Activated CD4-positive, alpha-beta T cell treated with anti-CD3 and anti-CD28 coated beads for 36 hours (primary cell): ENCODE measurements around the gene DEF6. TPM values are rescaled to one million over a fixed set of nuclear protein-coding genes. Genes with fewer than 3 reads are reported as not detected.
"Not testable (repeated sequence)": the region's sequence is repeated elsewhere in the genome, so short reads cannot be mapped to it uniquely, and the experiment has no call there.

Experiments used
- ATAC-seq: fragments of 200-7000 bp; cut with Tn5 transposase; one replicate; pipeline ENCODE4 v1.10.0; 2021; ENCODE audit warnings: mild to moderate bottlenecking, moderate library complexity
- CTCF ChIA-PET: fragments of 350-600 bp; sonication (Branson Sonifier 250); formaldehyde crosslinking; loops from one replicate; lab custom pipeline; 2021; ENCODE audit warnings: antibody characterized with exemption; lab: Charles Lee
- POLR2A ChIA-PET: fragments of 350-600 bp; sonication (Branson Sonifier 250); formaldehyde crosslinking; loops from one replicate; lab custom pipeline; 2021; ENCODE audit warnings: antibody characterized with exemption, inconsistent platforms; lab: Charles Lee
- DNase-seq: peaks from one replicate; pipeline ENCODE4 v3.0.0-alpha.2; 2020
- H3K27ac Mint-ChIP-seq: one replicate; pipeline ENCODE4 v1.8.0; 2021; ENCODE audit warnings: mixed read lengths
- H3K27me3 Mint-ChIP-seq: one replicate; pipeline ENCODE4 v1.8.0; 2021; ENCODE audit warnings: mixed read lengths
- H3K36me3 Mint-ChIP-seq: one replicate; pipeline ENCODE4 v1.8.0; 2021; ENCODE audit warnings: low read depth, mixed read lengths
- H3K4me1 Mint-ChIP-seq: one replicate; pipeline ENCODE4 v1.8.0; 2021; ENCODE audit warnings: mixed read lengths
- H3K4me3 Mint-ChIP-seq: one replicate; pipeline ENCODE4 v1.8.0; 2021; ENCODE audit warnings: mild to moderate bottlenecking, moderate library complexity, mixed read lengths
- H3K9me3 Mint-ChIP-seq: one replicate; pipeline ENCODE4 v1.8.0; 2021; ENCODE audit warnings: low read depth, mixed read lengths
- intact Hi-C, 2 experiments: fragments of 100-400 bp; cut with DNase I in 1 of 2; cut with micrococcal nuclease in 1 of 2; formaldehyde crosslinking; loops; one replicate each; pipeline versions ENCODE4 v1.14.2 to v1.15.1; 2022 to 2024; cut with DNase I, micrococcal nuclease
- total RNA-seq, 2 experiments: library from RNA; stranded (reverse); gene quantifications; one replicate each; pipeline ENCODE4 v1.2.3, GENCODE V29; 2021

Gene DEF6
- total RNA-seq, 2 experiments from 2014 or later: 74.1 to 86.6 TPM

- H3K27me3 Mint-ChIP-seq, H3K4me3 Mint-ChIP-seq, POLR2A ChIA-PET, H3K9me3 Mint-ChIP-seq, ATAC-seq, DNase-seq, H3K27ac Mint-ChIP-seq: not testable (repeated sequence)
- CTCF ChIA-PET: interaction anchor here (0.9 to 3.2 kb wide), 4 partner anchors 9 to 58 kb away, joined by 3 to 14 read pairs (median 4); no protein-coding TSS in a partner anchor
- H3K4me1 Mint-ChIP-seq: peaks cover 80% of the 10 kb centered on the region
- intact Hi-C loops: loop anchor here in 1 of 2 experiments (10.0 kb wide), 1 partner anchor 816 kb away; no protein-coding TSS in a partner anchor
- H3K36me3 Mint-ChIP-seq: peaks cover 56% of the 10 kb centered on the region
Measured at GRCh38 chr6:35308543-35308942, 10.9 kb downstream of the DEF6 start.

GRCh38 chr6:35309611-35310264 lies 12.1 kb downstream of the DEF6 start:
- H3K36me3 Mint-ChIP-seq: peaks cover 55% of the 10 kb centered on the region
- intact Hi-C loops: loop anchor here (1.0 to 10.0 kb wide), 2 partner anchors 11 to 815 kb away; no protein-coding TSS in a partner anchor
- DNase-seq: no peak

GRCh38 chr6:35310265-35310831 lies 12.7 kb downstream of the DEF6 start:
- H3K27ac Mint-ChIP-seq: peak overlapping the region; percentile 96
- DNase-seq: peak; percentile 52
- H3K9me3 Mint-ChIP-seq: no peaks in the 10 kb centered on the region
- ChIA-PET CTCF (interaction anchor here (0.7 to 3.2 kb wide), 8 partner anchors 8 to 25 kb away, joined by 3 to 18 read pairs (median 4); partner anchors contain the start of gene DEF6), POLR2A (no interaction called here)
- peaks cover 60% of the 10 kb centered on the region for H3K36me3 Mint-ChIP-seq
- intact Hi-C loops: loop anchor here in 1 of 2 experiments (1.0 kb wide), 1 partner anchor 12 kb away; no protein-coding TSS in a partner anchor
- peak; percentile 68 for ATAC-seq
- peaks cover 85% of the 10 kb centered on the region for H3K4me1 Mint-ChIP-seq
- peak overlapping the region; percentile 43 for H3K4me3 Mint-ChIP-seq
- H3K27me3 Mint-ChIP-seq: no peaks in the 10 kb centered on the region

More at GRCh38 chr6:35309611-35310264, 12.1 kb downstream of the DEF6 start:
- no peaks in the 10 kb centered on the region for H3K9me3 Mint-ChIP-seq
- ChIA-PET POLR2A (no interaction called here), CTCF (interaction anchor here (0.7 to 3.2 kb wide), 8 partner anchors 8 to 194 kb away, joined by 3 to 18 read pairs (median 4); partner anchors contain the start of gene DEF6)
- H3K4me3 Mint-ChIP-seq: peak overlapping the region; percentile 43
- no peak for ATAC-seq
- peak overlapping the region; percentile 96 for H3K27ac Mint-ChIP-seq
- H3K4me1 Mint-ChIP-seq: peaks cover 79% of the 10 kb centered on the region
- no peaks in the 10 kb centered on the region for H3K27me3 Mint-ChIP-seq

- CTCF ChIA-PET: interaction anchor here (0.8 to 3.2 kb wide), 8 partner anchors 9 to 789 kb away, joined by 3 to 18 read pairs (median 8); no protein-coding TSS in a partner anchor
- H3K9me3 Mint-ChIP-seq: no peaks in the 10 kb centered on the region
- DNase-seq (peak; percentile 69), ATAC-seq (peak; percentile 74)
- H3K27me3 Mint-ChIP-seq: no peaks in the 10 kb centered on the region
- H3K36me3 Mint-ChIP-seq: peaks cover 67% of the 10 kb centered on the region
- H3K4me1 Mint-ChIP-seq: peaks cover 89% of the 10 kb centered on the region
- peak overlapping the region; percentile 60 for H3K4me3 Mint-ChIP-seq
- H3K27ac Mint-ChIP-seq: peak overlapping the region; percentile 96
- intact Hi-C loops: loop anchor here in 1 of 2 experiments (1.0 kb wide), 1 partner anchor 8 kb away; no protein-coding TSS in a partner anchor
- POLR2A ChIA-PET: interaction anchor here (1.2 to 1.8 kb wide), 2 partner anchors 9 to 10 kb away, joined by 4 to 5 read pairs; no protein-coding TSS in a partner anchor
Measured at GRCh38 chr6:35311390-35312075, 13.9 kb downstream of the DEF6 start.

- Mint-ChIP-seq H3K27me3 (no peaks in the 10 kb centered on the region), H3K36me3 (peaks cover 66% of the 10 kb centered on the region), H3K4me1 (peaks cover 85% of the 10 kb centered on the region), H3K9me3 (no peaks in the 10 kb centered on the region), H3K4me3 (peak overlapping the region; percentile 60), H3K27ac (peak overlapping the region; percentile 96)
- DNase-seq: no peak
- POLR2A ChIA-PET: interaction anchor here (1.2 to 1.8 kb wide), 2 partner anchors 9 to 11 kb away, joined by 4 to 5 read pairs; no protein-coding TSS in a partner anchor
- intact Hi-C loops: no loop called here
- CTCF ChIA-PET: interaction anchor here (0.8 to 2.9 kb wide), 6 partner anchors 10 to 788 kb away, joined by 3 to 18 read pairs (median 4); no protein-coding TSS in a partner anchor
- ATAC-seq: no peak
Measured at GRCh38 chr6:35312076-35312800, 14.6 kb downstream of the DEF6 start.

GRCh38 chr6:35312807-35313206 lies 15.2 kb downstream of the DEF6 start:
- Mint-ChIP-seq H3K36me3 (peaks cover 72% of the 10 kb centered on the region), H3K27me3 (no peaks in the 10 kb centered on the region), H3K4me1 (peaks cover 79% of the 10 kb centered on the region), H3K9me3 (no peaks in the 10 kb centered on the region), H3K27ac (peak overlapping the region; percentile 96), H3K4me3 (peak overlapping the region; percentile 5)
- DNase-seq (no peak), ATAC-seq (no peak)
- intact Hi-C loops: no loop called here
- ChIA-PET CTCF (interaction anchor here (1.0 to 2.9 kb wide), 5 partner anchors 11 to 18 kb away, joined by 3 to 18 read pairs (median 6); no protein-coding TSS in a partner anchor), POLR2A (interaction anchor here (0.5 to 1.8 kb wide), 3 partner anchors 10 to 1090 kb away, joined by 4 to 5 read pairs (median 4); no protein-coding TSS in a partner anchor)

- Mint-ChIP-seq H3K27ac (no peak overlapping the region), H3K27me3 (no peaks in the 10 kb centered on the region), H3K36me3 (peaks cover 76% of the 10 kb centered on the region), H3K4me3 (no peak overlapping the region), H3K9me3 (no peaks in the 10 kb centered on the region), H3K4me1 (peaks cover 36% of the 10 kb centered on the region)
- intact Hi-C loops: no loop called here
- ATAC-seq (no peak), DNase-seq (no peak)
- ChIA-PET POLR2A (no interaction called here), CTCF (interaction anchor here (1.1 to 18.7 kb wide), 5 partner anchors 9 to 131 kb away, joined by 3 to 277 read pairs (median 7); partner anchors contain the start of gene DEF6)
Measured at GRCh38 chr6:35317483-35318195, 20.0 kb downstream of the DEF6 start.

GRCh38 chr6:35318196-35319171 lies 20.9 kb downstream of the DEF6 start:
- ATAC-seq (no peak), DNase-seq (no peak)
- no peak overlapping the region for H3K27ac Mint-ChIP-seq
- H3K4me3 Mint-ChIP-seq: no peak overlapping the region
- H3K9me3 Mint-ChIP-seq: no peaks in the 10 kb centered on the region
- H3K36me3 Mint-ChIP-seq: peaks cover 71% of the 10 kb centered on the region
- no peaks in the 10 kb centered on the region for H3K27me3 Mint-ChIP-seq
- peaks cover 29% of the 10 kb centered on the region for H3K4me1 Mint-ChIP-seq
- CTCF ChIA-PET: interaction anchor here (1.0 to 18.7 kb wide), 3 partner anchors 9 to 23 kb away, joined by 3 to 277 read pairs (median 5); partner anchors contain the start of gene DEF6
- POLR2A ChIA-PET: no interaction called here
- intact Hi-C loops: no loop called here

- Mint-ChIP-seq H3K4me1 (peaks cover 20% of the 10 kb centered on the region), H3K4me3 (no peak overlapping the region), H3K27ac (no peak overlapping the region), H3K36me3 (peaks cover 67% of the 10 kb centered on the region), H3K27me3 (no peaks in the 10 kb centered on the region), H3K9me3 (no peaks in the 10 kb centered on the region)
- DNase-seq (no peak), ATAC-seq (no peak)
- CTCF ChIA-PET: interaction anchor here (0.5 to 18.7 kb wide), 5 partner anchors 8 to 148 kb away, joined by 3 to 277 read pairs (median 3); partner anchors contain the start of gene DEF6
- POLR2A ChIA-PET: no interaction called here
- intact Hi-C loops: no loop called here
Measured at GRCh38 chr6:35319346-35320030, 21.9 kb downstream of the DEF6 start.
